DOHH2 (cell line): ENCODE measurements around the gene CNGA1.

Experiments
- CTCF ChIP-seq: fragments of 200-600 bp; sonication (generic); IDR thresholded peaks from one replicate; pipeline ENCODE4 v1.5.1; 2014; ENCODE audit warnings: antibody characterized with exemption, mild to moderate bottlenecking, low read depth, low read length; ENCODE audit not compliant: poor library complexity, severe bottlenecking
- EZH2phosphoT487 ChIP-seq: fragments of 200-600 bp; sonication (generic); IDR thresholded peaks from 2 replicates; pipeline ENCODE4 v1.6.1; 2017; ENCODE audit warnings: borderline replicate concordance, mild to moderate bottlenecking, antibody characterized with exemption, low read length, moderate library complexity, mixed read lengths

- no peak for TF ChIP-seq EZH2phosphoT487
- TF ChIP-seq CTCF, result no peak
Observed at GRCh38 chr4:48017108-48017571, 659 bp upstream of the CNGA1 start.
